HepG2 (cell line): ENCODE data around the gene TUBE1. TPM values are rescaled to one million over a fixed set of nuclear protein-coding genes. Genes with fewer than 3 reads are reported as not detected.

Source experiments
- ATAC-seq: fragments of 200-7000 bp; cut with Tn5 transposase; 3 replicates; pipeline ENCODE4 v1.9.1; 2020; ENCODE audit warnings: mild to moderate bottlenecking, moderate library complexity
- Bru-seq: library from RNA; stranded (reverse); fragments of 400-500 nt; gene quantifications from one replicate; lab custom pipeline; 2021; lab: Mats Ljungman, UMichigan
- BruChase-seq, 2 experiments: library from RNA; stranded (reverse); fragments of 400-500 nt; gene quantifications; one replicate each; lab custom pipeline; 2021; lab: Mats Ljungman, UMichigan
- BruUV-seq: library from RNA; stranded (reverse); fragments of 400-500 nt; replicated peaks from 2 replicates; lab custom pipeline; 2021; lab: Mats Ljungman, UMichigan
- CTCF ChIA-PET: fragments of 300-600 bp; formaldehyde crosslinking; extraction: SDS; loops from one replicate; lab custom pipeline; 2021; ENCODE audit warnings: low total read pairs, inconsistent platforms, low intra/inter-chr PET ratio; lab: Yijun Ruan, JAX
- POLR2A ChIA-PET: fragments of 350-600 bp; sonication (Branson Sonifier 250); formaldehyde crosslinking; loops from one replicate; lab custom pipeline; 2020; ENCODE audit warnings: antibody characterized with exemption, inconsistent platforms; lab: Yijun Ruan, JAX
- DNase-seq: peaks from one replicate; pipeline ENCODE4 v3.0.0-alpha.2; 2015; ENCODE audit warnings: low spot score
- FAIRE-seq: peaks from 3 replicates; lab custom pipeline; 2011; peaks lifted over from hg19 to GRCh38; lab: Jason Lieb, UNC
- H2AFZ ChIP-seq: one replicate; pipeline ENCODE4 v1.6.1; 2011; ENCODE audit warnings: low read length, inconsistent platforms
- H3K27ac ChIP-seq: fragments of 300-600 bp; 3 replicates; pipeline ENCODE4 v1.8.0; 2011; ENCODE audit warnings: mixed run types, mild to moderate bottlenecking, mixed read lengths, low read length, inconsistent platforms; ENCODE audit not compliant: insufficient read depth; ENCODE audit errors: extremely low read length
- H3K27me3 ChIP-seq, 2 experiments: fragments of 200-600 bp in 1 of 2; 2 replicates in 1 of 2; 3 replicates in 1 of 2; pipeline versions ENCODE4 v1.6.0 to v1.8.0; 2011; ENCODE audit warnings: low read length in 2 of 2, mild to moderate bottlenecking in 2 of 2, moderate library complexity in 2 of 2, inconsistent platforms in 1 of 2; ENCODE audit not compliant: insufficient read depth in 2 of 2, control insufficient read depth in 1 of 2
- H3K36me3 ChIP-seq, 2 experiments: fragments of 200-600 bp in 1 of 2; replicated peaks in 1 of 2; 2 replicates in 1 of 2; 3 replicates in 1 of 2; pipeline versions ENCODE4 v1.5.1 to v1.8.0; 2011; ENCODE audit warnings: low read length in 2 of 2, inconsistent platforms in 1 of 2; ENCODE audit not compliant: insufficient read depth in 2 of 2, control insufficient read depth in 1 of 2
- H3K4me1 ChIP-seq: 2 replicates; pipeline ENCODE4 v1.5.1; 2012; ENCODE audit warnings: low read length, inconsistent platforms; ENCODE audit not compliant: insufficient read depth
- H3K4me2 ChIP-seq: 2 replicates; pipeline ENCODE4 v1.6.0; 2011; ENCODE audit warnings: low read depth, low read length, inconsistent platforms
- H3K4me3 ChIP-seq, 3 experiments: fragments of 200-600 bp in 1 of 3; sonication (generic), shearing (Covaris generic) in 1 of 3; replicated peaks in 1 of 3; 2 replicates each; pipeline ENCODE4 v1.5.1; 2011 to 2016; ENCODE audit warnings: low read length in 3 of 3, inconsistent platforms in 2 of 3, low read depth in 2 of 3, mild to moderate bottlenecking in 2 of 3, control low read depth in 1 of 3, mixed read lengths in 1 of 3; ENCODE audit not compliant: insufficient read depth in 1 of 3
- H3K79me2 ChIP-seq: one replicate; pipeline ENCODE4 v1.6.1; 2011; ENCODE audit warnings: low read length, inconsistent platforms; ENCODE audit not compliant: insufficient read depth
- H3K9ac ChIP-seq: 2 replicates; pipeline ENCODE4 v1.6.0; 2011; ENCODE audit warnings: mild to moderate bottlenecking, low read depth, low read length, inconsistent platforms; ENCODE audit not compliant: insufficient read depth
- H3K9me3 ChIP-seq: 2 replicates; pipeline ENCODE4 v1.5.1; 2012; ENCODE audit warnings: mild to moderate bottlenecking, low read length
- H4K20me1 ChIP-seq: 2 replicates; pipeline ENCODE4 v1.6.0; 2011; ENCODE audit warnings: inconsistent platforms, mild to moderate bottlenecking, low read length, moderate library complexity; ENCODE audit not compliant: insufficient read depth
- ELF1 ChIP-seq: sonication (generic); formaldehyde crosslinking; IDR thresholded peaks from 2 replicates; pipeline ENCODE4 v1.4.0; 2020; ENCODE audit warnings: missing genetic modification reagents
- NCOA1 ChIP-seq: sonication (generic); formaldehyde crosslinking; IDR thresholded peaks from 2 replicates; pipeline ENCODE4 v1.9.0; 2021; ENCODE audit warnings: missing genetic modification reagents
- NFKB2 ChIP-seq: sonication (generic); formaldehyde crosslinking; IDR thresholded peaks from 2 replicates; pipeline ENCODE4 v1.4.0; 2020; ENCODE audit warnings: missing genetic modification reagents, borderline replicate concordance
- PLRG1 ChIP-seq: fragments of 450-650 bp; conservative IDR thresholded peaks from 2 replicates; pipeline ENCODE4 v1.6.1; 2016
- POLR2AphosphoS5 ChIP-seq: IDR thresholded peaks from 2 replicates; pipeline ENCODE4 v1.6.1; 2012; ENCODE audit warnings: low read depth, low read length
- SCMH1 ChIP-seq: sonication (generic); formaldehyde crosslinking; IDR thresholded peaks from 2 replicates; pipeline ENCODE4 v1.9.0; 2021; ENCODE audit warnings: missing genetic modification reagents, mild to moderate bottlenecking, borderline replicate concordance
- SIN3B ChIP-seq: fragments of 150-350 bp; IDR thresholded peaks from 2 replicates; pipeline ENCODE4 v1.6.1; 2014; ENCODE audit warnings: low read length
- TBL1XR1 ChIP-seq: fragments of 150-350 bp; IDR thresholded peaks from 2 replicates; pipeline ENCODE4 v1.6.1; 2014; ENCODE audit warnings: borderline replicate concordance, low read length; ENCODE audit not compliant: partially characterized antibody
- YEATS4 ChIP-seq: sonication (generic); formaldehyde crosslinking; IDR thresholded peaks from 2 replicates; pipeline ENCODE4 v1.4.0; 2020; ENCODE audit warnings: missing genetic modification reagents, borderline replicate concordance
- ZFY ChIP-seq: sonication (generic); formaldehyde crosslinking; IDR thresholded peaks from 2 replicates; pipeline ENCODE4 v1.4.0; 2020; ENCODE audit warnings: missing genetic modification reagents
- ZNF10 ChIP-seq: sonication (generic); formaldehyde crosslinking; IDR thresholded peaks from 2 replicates; pipeline ENCODE4 v1.4.0; 2020; ENCODE audit warnings: mild to moderate bottlenecking, low read depth, missing genetic modification reagents, borderline replicate concordance
- ZNF232 ChIP-seq: sonication (generic); formaldehyde crosslinking; IDR thresholded peaks from 2 replicates; pipeline ENCODE4 v1.4.0; 2020; ENCODE audit warnings: missing genetic modification reagents, borderline replicate concordance
- ZNF430 ChIP-seq: sonication (generic); formaldehyde crosslinking; IDR thresholded peaks from 2 replicates; pipeline ENCODE4 v1.9.0; 2021; ENCODE audit warnings: mild to moderate bottlenecking, missing genetic modification reagents
- ZNF576 ChIP-seq: sonication (generic); formaldehyde crosslinking; IDR thresholded peaks from 2 replicates; pipeline ENCODE4 v1.4.0; 2020; ENCODE audit warnings: mild to moderate bottlenecking, missing genetic modification reagents
- ZNF841 ChIP-seq: sonication (generic); formaldehyde crosslinking; IDR thresholded peaks from 2 replicates; pipeline ENCODE4 v1.8.1; 2023; ENCODE audit warnings: missing genetic modification reagents, borderline replicate concordance
- WGBS: methylation state at CpG from one replicate; pipeline ENCODE4 v1.1.6; 2017; ENCODE audit warnings: low lambda C conversion rate; 5-methylcytosine and 5-hydroxymethylcytosine counted together
- in situ Hi-C: cut with HindIII; loops from 2 replicates; pipeline ENCODE4 v1.10.0; 2017; ENCODE audit warnings: low pct_unique_long_range_greater_than_20kb; ENCODE audit not compliant: extremely low pct_ligation_motif_present
- intact Hi-C: fragments of 100-400 bp; cut with micrococcal nuclease; formaldehyde crosslinking; loops from one replicate; pipeline ENCODE4 v1.10.0; 2022; ENCODE audit not compliant: unreplicated experiment
- long read RNA-seq, 2 experiments: library from RNA in 1 of 2; library from polyadenylated mRNA in 1 of 2; stranded (forward) in 1 of 2; unstranded in 1 of 2; transcript quantifications; one replicate each; pipeline ENCODE4 v2.0.0, GENCODE V29; 2019 to 2022
- polyA minus RNA-seq, 3 experiments: library from RNA; depleted of rRNA, polyadenylated mRNA; stranded (reverse); fragments of >200 nt; gene quantifications; 2 replicates each; pipeline ENCODE4 v1.2.3, GENCODE V29; 2011; ENCODE audit warnings: low replicate concordance in 1 of 3
- polyA plus RNA-seq, 8 experiments: library from polyadenylated mRNA; depleted of rRNA in 3 of 8; stranded (reverse) in 7 of 8; unstranded in 1 of 8; fragments of >200 nt; fragmentation: Illumina TruSeq in 4 of 8; extraction: Trizol in 4 of 8; gene quantifications; 2 replicates each; pipeline versions ENCODE4 v1.2.1 to v1.2.3, GENCODE V29; 2011 to 2016; ENCODE audit warnings: low read depth in 4 of 8, missing spikeins in 1 of 8, mixed read lengths in 1 of 8; ENCODE audit not compliant: insufficient read depth in 1 of 8
- total RNA-seq, 5 experiments: library from RNA; depleted of rRNA; stranded (reverse); fragments of >200 nt; fragmentation: Illumina TruSeq; extraction: Trizol; gene quantifications; 2 replicates each; pipeline ENCODE4 v1.2.3, GENCODE V29; 2016; ENCODE audit warnings: low read depth in 1 of 5

Gene TUBE1, protein sequence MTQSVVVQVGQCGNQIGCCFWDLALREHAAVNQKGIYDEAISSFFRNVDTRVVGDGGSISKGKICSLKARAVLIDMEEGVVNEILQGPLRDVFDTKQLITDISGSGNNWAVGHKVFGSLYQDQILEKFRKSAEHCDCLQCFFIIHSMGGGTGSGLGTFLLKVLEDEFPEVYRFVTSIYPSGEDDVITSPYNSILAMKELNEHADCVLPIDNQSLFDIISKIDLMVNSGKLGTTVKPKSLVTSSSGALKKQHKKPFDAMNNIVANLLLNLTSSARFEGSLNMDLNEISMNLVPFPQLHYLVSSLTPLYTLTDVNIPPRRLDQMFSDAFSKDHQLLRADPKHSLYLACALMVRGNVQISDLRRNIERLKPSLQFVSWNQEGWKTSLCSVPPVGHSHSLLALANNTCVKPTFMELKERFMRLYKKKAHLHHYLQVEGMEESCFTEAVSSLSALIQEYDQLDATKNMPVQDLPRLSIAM
- total RNA-seq (2016; rRNA removed; fragmentation: Illumina TruSeq; extraction: Trizol) (20.8 and 22.6 TPM in 2 replicates), polyA plus RNA-seq (2011; rRNA removed) (17.1 and 17.3 TPM in 2 replicates), polyA minus RNA-seq (2011; rRNA and poly(A)+ RNA removed; ENCODE audit: low replicate concordance) (5.7 and 6.5 TPM in 2 replicates), Bru-seq, nascent RNA (percentile 76 among the genes with signal in this experiment), BruChase-seq, experiment 1, labeled RNA remaining after a 6-hour chase (percentile 87 among the genes with signal in this experiment), BruChase-seq, experiment 2, labeled RNA remaining after a 2-hour chase (percentile 87 among the genes with signal in this experiment)
- total RNA-seq (2016; cell fraction: cytosol; rRNA removed; fragmentation: Illumina TruSeq; extraction: Trizol; ENCODE audit: low read depth), result 7.3 and 7.4 TPM in 2 replicates
- total RNA-seq (2016; cell fraction: insoluble cytoplasmic fraction; rRNA removed; fragmentation: Illumina TruSeq; extraction: Trizol), result 22.6 and 24.2 TPM in 2 replicates
- 13.3 and 14.4 TPM in 2 replicates for total RNA-seq (2016; cell fraction: membrane; rRNA removed; fragmentation: Illumina TruSeq; extraction: Trizol)
- total RNA-seq (2016; cell fraction: nucleus; rRNA removed; fragmentation: Illumina TruSeq; extraction: Trizol), result 35.6 and 36.6 TPM in 2 replicates
- 5.0 and 6.6 TPM in 2 replicates for polyA plus RNA-seq (2011; cell fraction: cytosol; rRNA removed)
- polyA plus RNA-seq (2011; cell fraction: nucleus; rRNA removed), result 22.2 and 28.1 TPM in 2 replicates
- 11.8 and 13.5 TPM in 2 replicates for polyA plus RNA-seq (2012)
- polyA plus RNA-seq (2016; cell fraction: cytosol; fragmentation: Illumina TruSeq; extraction: Trizol; ENCODE audit: low read depth), result 3.4 and 5.1 TPM in 2 replicates
- polyA plus RNA-seq (2016; cell fraction: insoluble cytoplasmic fraction; fragmentation: Illumina TruSeq; extraction: Trizol; ENCODE audit: low read depth), result 16.1 and 19.1 TPM in 2 replicates
- polyA plus RNA-seq (2016; cell fraction: membrane; fragmentation: Illumina TruSeq; extraction: Trizol; ENCODE audit: low read depth), result 5.3 and 8.3 TPM in 2 replicates
- 48.4 and 49.1 TPM in 2 replicates for polyA plus RNA-seq (2016; cell fraction: nucleus; fragmentation: Illumina TruSeq; extraction: Trizol; ENCODE audit: insufficient read depth, low read depth)
- polyA minus RNA-seq (2011; cell fraction: cytosol; rRNA and poly(A)+ RNA removed), result 4.7 and 5.2 TPM in 2 replicates
- polyA minus RNA-seq (2011; cell fraction: nucleus; rRNA and poly(A)+ RNA removed), result 59.6 and 64.6 TPM in 2 replicates
- long read RNA-seq, experiment 1, partial matches to known transcripts, result 5 of 14 reads
- long read RNA-seq, experiment 1, other reads (novel, unspliced or antisense), result 5 of 14 reads
- long read RNA-seq, experiment 2, partial matches to known transcripts, result 2 of 10 reads
- long read RNA-seq, experiment 2, other reads (novel, unspliced or antisense), result 7 of 10 reads

GRCh38 chr6:112087136-112087911, at the start of gene TUBE1, which contains the start of gene FAM229B:
Gene TUBE1, minus strand, starts transcription at chr6:112087482. Its CDS starts 48 bp downstream, at chr6:112087434.
Gene FAM229B, plus strand, starts transcription at chr6:112087591. Its CDS starts 11,693 bp downstream, at chr6:112099284.
- Histone ChIP-seq H4K20me1 (no peaks in the 10 kb centered on the region), H3K36me3 (no peaks in the 10 kb centered on the region; a peak in 1 of 5 replicates), H3K9ac (peak within 1 kb of the TSS; percentile 74), H3K27ac (peak within 1 kb of the TSS; percentile 63), H3K27me3 (no peaks in the 10 kb centered on the region; a peak in 1 of 5 replicates), H3K9me3 (no peaks in the 10 kb centered on the region), H3K79me2 (no peaks in the 10 kb centered on the region), H3K4me1 (peaks cover 10% of the 10 kb centered on the region), H3K4me2 (peak within 1 kb of the TSS; percentile 80), H3K4me3 (peak within 1 kb of the TSS; percentile 75 to 97 (median 89)), H2AFZ (peak within 1 kb of the TSS; percentile 99)
- no TSS peak for BruUV-seq
- ChIA-PET POLR2A (interaction anchor here (0.6 to 1.4 kb wide), 4 partner anchors 11 to 481 kb away, joined by 3 to 8 read pairs (median 3); no protein-coding TSS in a partner anchor), CTCF (no interaction called here)
- intact Hi-C loops, result loop anchor here (1.0 to 5.0 kb wide), 2 partner anchors 60 to 76 kb away; no protein-coding TSS in a partner anchor
- DNase-seq (peak; percentile 94), ATAC-seq (peak; percentile 96), FAIRE-seq (peak; percentile 93)
- in situ Hi-C loops, result loop anchor here (5.0 kb wide), 1 partner anchor 75 kb away; no protein-coding TSS in a partner anchor
- WGBS, result 2% methylated on average over 60 of the region's 60 CpGs
- TF ChIP-seq NCOA1 (0 out of 2 replicates have a peak, but pooled peaks have one; percentile 38), YEATS4 (CRISPR knock-in tag) (peak; percentile 79), ZNF232 (CRISPR knock-in tag) (no peak; the same call in 1 of the 2 replicates), TBL1XR1 (no peak), PLRG1 (no peak), ZFY (CRISPR knock-in tag) (peak; percentile 90), ZNF10 (CRISPR knock-in tag) (no peak), ZNF841 (CRISPR knock-in tag) (no peak), SIN3B (no peak), NFKB2 (CRISPR knock-in tag) (peak; percentile 96; the same call in 1 of the 2 replicates), SCMH1 (CRISPR knock-in tag) (no peak), ZNF430 (CRISPR knock-in tag) (no peak; the same call in 1 of the 2 replicates), POLR2AphosphoS5 (peak; percentile 89), ZNF576 (CRISPR knock-in tag) (0 out of 2 replicates have a peak, but pooled peaks have one; percentile 19), ELF1 (peak; percentile 77)
